T47D (cell line): ENCODE measurements around the gene AKAP17A.

Source experiments
- DNase-seq, 2 experiments: peaks; one replicate each; pipeline versions ENCODE4 v3.0.0 to v3.0.0-alpha.2; 2011 to 2012; ENCODE audit warnings: low read depth in 1 of 2, low spot score in 1 of 2
- JUND ChIP-seq: IDR thresholded peaks from 2 replicates; pipeline ENCODE4 v1.6.1; 2012; ENCODE audit warnings: low read depth
- in situ Hi-C: cut with HindIII; loops from 2 replicates; pipeline ENCODE4 v1.10.0; 2016; ENCODE audit warnings: low sequenced_read_pairs, low pct_unique_long_range_greater_than_20kb

AKAP17A gene

GRCh38 chrX:1591863-1592469, 562 bp downstream of the AKAP17A start:
- DNase-seq, result no peak
- in situ Hi-C loops, result no loop called here
- no peak for TF ChIP-seq JUND

DNA sequence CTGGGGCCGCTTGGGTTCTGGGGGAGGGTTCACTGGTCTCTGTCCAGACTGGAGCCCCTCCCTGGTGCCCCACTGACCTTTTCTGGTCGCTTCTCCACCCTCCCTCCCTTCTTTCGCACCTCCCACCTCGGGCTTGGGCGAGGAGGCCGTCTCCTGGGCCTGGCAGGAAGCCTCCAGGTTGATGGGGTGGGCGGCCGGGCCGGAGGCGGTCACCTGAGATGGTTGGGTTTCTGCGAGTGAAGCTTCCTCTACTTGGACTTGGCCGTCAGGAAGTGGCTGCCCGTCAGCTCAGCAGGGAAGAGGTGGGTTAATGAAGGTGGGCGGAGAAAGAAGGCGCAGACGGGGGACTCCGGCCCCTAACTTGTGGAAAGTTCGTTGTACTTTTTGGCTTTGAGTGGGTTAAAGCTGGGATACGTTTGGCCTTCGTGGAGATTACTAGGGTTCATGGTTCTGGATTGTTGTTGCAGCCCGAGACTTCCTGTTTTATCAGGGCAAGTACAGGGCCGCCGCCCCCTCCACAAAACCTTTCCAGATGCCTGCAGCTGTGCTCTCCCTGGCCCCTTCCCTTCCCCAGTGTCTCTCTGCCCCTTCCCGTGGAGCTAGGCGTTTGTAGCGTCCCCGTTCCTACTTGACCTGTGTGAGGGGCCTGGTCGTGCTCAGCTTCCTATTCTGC, 1.2 kb downstream of the AKAP17A start:
- DNase-seq, result no peak
- in situ Hi-C loops, result no loop called here
- no peak for TF ChIP-seq JUND

GRCh38 chrX:1593286-1594271, 2.2 kb downstream of the AKAP17A start:
- DNase-seq, result no peak
- in situ Hi-C loops, result no loop called here
- TF ChIP-seq JUND, result no peak

DNA sequence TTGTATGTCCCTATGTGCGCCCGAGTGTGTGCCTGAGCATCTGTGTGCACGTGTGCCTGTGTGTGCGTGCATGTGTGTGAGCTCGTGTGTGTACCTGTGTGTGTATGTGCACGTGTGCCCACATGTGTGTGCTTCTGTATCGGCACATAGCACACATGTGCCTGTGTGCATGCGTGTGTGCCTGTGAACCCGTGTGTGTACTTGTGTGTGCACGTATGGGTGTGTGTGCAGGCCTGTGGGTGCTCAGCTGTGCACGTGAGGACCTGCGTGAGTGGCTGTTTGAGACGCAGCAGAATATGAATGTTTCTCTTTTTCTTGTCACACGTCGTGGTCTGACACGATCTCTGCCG, 4.3 kb downstream of the AKAP17A start:
- no peak for DNase-seq
- TF ChIP-seq JUND, result no peak
- in situ Hi-C loops, result no loop called here

GRCh38 chrX:1596676-1597344, 5.4 kb downstream of the AKAP17A start:
- DNase-seq, result no peak
- in situ Hi-C loops, result no loop called here
- TF ChIP-seq JUND, result no peak

DNA sequence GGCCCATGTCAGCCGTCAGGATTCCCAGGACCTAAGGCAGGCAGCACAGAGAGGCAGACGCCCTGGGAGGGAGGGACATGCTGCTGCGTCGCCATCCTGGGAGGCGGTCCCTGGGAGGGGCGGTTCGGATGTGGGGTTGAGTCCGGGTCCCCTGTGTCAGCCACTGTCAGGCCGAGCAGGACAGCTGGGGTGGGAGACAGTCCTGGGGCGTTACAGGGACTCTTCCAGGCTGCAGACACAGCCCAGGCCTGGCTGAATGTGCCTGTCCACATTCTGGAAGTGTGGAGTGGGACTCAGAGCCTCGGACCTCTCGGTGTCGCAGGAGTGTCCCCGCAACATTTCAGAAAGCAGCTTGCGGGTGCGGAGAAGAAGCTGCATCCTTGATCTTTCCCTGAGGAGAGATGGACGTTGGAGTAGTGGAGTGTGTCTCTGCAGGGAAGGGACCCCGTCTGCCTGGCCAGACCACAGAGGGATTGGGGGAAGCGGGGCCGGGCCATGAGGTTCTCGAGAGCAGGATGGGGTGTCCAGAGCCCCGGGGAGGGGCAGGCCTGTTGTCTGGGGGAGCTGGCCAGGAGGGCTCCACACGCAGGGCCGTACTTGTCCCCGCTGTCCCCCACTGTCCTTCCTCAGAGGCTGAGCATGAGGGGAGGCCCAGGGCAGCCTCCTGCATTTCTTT, 6.1 kb downstream of the AKAP17A start:
- in situ Hi-C loops, result no loop called here
- no peak for DNase-seq
- TF ChIP-seq JUND, result no peak

- DNase-seq, result no peak
- TF ChIP-seq JUND, result no peak
- in situ Hi-C loops, result no loop called here
Observed at GRCh38 chrX:1598021-1598875, 6.8 kb downstream of the AKAP17A start.

DNA sequence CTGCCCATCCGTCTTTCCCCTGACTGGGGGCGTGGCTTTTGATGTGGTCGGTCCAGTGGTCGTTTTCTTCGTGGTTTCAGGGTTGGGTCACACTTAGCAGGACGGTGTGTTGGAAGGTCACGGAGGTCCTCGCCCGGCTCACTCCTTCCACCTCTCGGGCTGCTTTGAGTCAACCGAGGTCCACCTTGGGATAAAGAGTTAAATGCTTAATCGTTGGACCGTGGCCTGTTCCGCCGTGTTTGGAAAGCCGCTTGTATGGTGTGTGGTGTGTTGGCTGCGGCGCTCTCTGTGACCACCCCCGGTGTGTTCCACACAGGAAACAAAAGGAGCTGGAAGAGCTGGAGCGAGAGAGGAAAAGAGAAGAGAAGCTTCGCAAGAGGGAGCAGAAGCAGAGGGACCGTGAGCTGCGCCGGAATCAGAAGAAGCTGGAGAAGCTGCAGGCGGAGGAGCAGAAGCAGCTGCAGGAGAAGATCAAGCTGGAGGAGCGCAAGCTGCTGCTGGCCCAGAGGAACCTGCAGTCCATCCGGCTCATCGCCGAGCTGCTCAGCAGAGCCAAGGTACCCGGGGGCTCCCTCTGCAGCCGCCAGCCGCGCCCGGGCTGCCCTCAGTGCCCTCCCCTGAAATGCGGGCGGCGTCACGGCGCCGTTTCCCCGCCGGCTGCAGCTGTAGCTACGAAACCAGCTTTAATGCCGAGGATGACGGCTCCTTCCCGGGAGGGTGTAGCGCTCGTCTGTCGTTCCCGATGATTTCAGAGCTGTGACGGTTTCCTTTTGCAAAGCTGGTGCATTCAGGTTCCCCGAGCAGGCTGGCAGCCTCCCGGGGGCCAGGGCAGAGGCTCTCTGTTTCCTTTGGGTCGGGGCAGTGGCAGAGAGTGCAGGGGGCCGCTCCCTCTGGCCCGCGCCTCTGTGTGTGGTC, 7.7 kb downstream of the AKAP17A start:
- in situ Hi-C loops, result no loop called here
- TF ChIP-seq JUND, result no peak
- DNase-seq, result no peak

- no peak for TF ChIP-seq JUND
- in situ Hi-C loops, result no loop called here
- DNase-seq, result no peak
Observed at GRCh38 chrX:1599791-1600405, 8.5 kb downstream of the AKAP17A start.

DNA sequence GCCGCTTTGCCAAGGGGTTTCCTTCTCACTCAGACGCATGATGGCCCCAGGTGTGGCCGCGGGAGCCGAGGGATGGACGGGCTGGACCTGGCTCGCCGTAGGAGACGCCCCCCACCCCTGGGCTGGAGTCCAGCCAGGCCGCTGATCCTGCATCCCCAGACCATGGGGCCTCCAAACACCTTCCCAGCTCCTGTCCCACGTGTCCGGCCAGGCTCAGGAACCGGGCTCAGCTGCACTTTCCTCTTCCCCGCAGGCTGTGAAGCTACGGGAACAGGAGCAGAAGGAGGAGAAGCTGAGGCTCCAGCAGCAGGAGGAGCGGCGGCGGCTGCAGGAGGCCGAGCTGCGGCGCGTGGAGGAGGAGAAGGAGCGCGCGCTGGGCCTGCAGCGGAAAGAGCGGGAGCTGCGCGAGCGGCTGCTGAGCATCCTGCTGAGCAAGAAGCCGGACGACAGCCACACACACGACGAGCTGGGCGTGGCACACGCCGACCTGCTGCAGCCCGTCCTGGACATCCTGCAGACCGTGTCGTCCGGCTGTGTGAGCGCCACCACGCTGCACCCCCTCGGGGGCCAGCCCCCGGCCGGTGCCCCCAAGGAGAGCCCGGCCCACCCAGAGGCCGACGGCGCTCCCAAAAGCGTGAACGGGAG, 9.1 kb downstream of the AKAP17A start:
- no peak for TF ChIP-seq JUND
- no peak for DNase-seq
- in situ Hi-C loops, result no loop called here
